OCI-LY7 (cell line): ENCODE data around the gene SGPL1. TPM values are rescaled to one million over a fixed set of nuclear protein-coding genes. Genes with fewer than 3 reads are reported as not detected.

Experiments used
- BruUV-seq: library from RNA; stranded (reverse); fragments of 400-500 nt; replicated peaks from 2 replicates; lab custom pipeline; 2021; lab: Mats Ljungman, UMichigan
- CTCF ChIA-PET: fragments of 300-600 bp; sonication (Branson Sonifier 250); formaldehyde crosslinking; loops from one replicate; lab custom pipeline; 2022; ENCODE audit warnings: antibody characterized with exemption; ENCODE audit not compliant: unreplicated experiment; lab: Charles Lee
- POLR2A ChIA-PET: fragments of 300-600 bp; sonication (Branson Sonifier 250); formaldehyde crosslinking; loops from one replicate; lab custom pipeline; 2022; ENCODE audit warnings: antibody characterized with exemption; lab: Charles Lee
- DNase-seq: peaks from one replicate; pipeline ENCODE4 v3.0.0-alpha.2; 2015; ENCODE audit warnings: low spot score
- H2AFZ ChIP-seq: fragments of 200-600 bp; sonication (generic), shearing (Covaris generic); 2 replicates; pipeline ENCODE4 v1.6.1; 2014; ENCODE audit warnings: mild to moderate bottlenecking, antibody characterized with exemption, low read length, moderate library complexity
- H3K27ac ChIP-seq: fragments of 200-600 bp; sonication (generic); 2 replicates; pipeline ENCODE4 v1.5.1; 2014; ENCODE audit warnings: mixed run types, low read depth, mild to moderate bottlenecking, moderate library complexity, low read length, inconsistent platforms; ENCODE audit not compliant: poor library complexity, severe bottlenecking
- H3K36me3 ChIP-seq: fragments of 200-600 bp; sonication (generic); 2 replicates; pipeline ENCODE4 v1.6.1; 2014; ENCODE audit warnings: mild to moderate bottlenecking, antibody characterized with exemption, low read length, moderate library complexity, mixed read lengths; ENCODE audit not compliant: insufficient read depth
- H3K4me1 ChIP-seq: fragments of 200-600 bp; sonication (generic); 2 replicates; pipeline ENCODE4 v1.5.1; 2014; ENCODE audit warnings: mild to moderate bottlenecking, low read length; ENCODE audit not compliant: insufficient read depth, poor library complexity, severe bottlenecking
- H3K4me2 ChIP-seq: fragments of 200-600 bp; sonication (generic); 2 replicates; pipeline ENCODE4 v1.6.1; 2014; ENCODE audit warnings: mild to moderate bottlenecking, low read length
- H3K4me3 ChIP-seq: fragments of 200-600 bp; sonication (generic); 2 replicates; pipeline ENCODE4 v1.5.1; 2014; ENCODE audit warnings: mild to moderate bottlenecking, low read depth, low read length; ENCODE audit not compliant: poor library complexity, severe bottlenecking
- H3K79me2 ChIP-seq: fragments of 200-600 bp; sonication (generic); 2 replicates; pipeline ENCODE4 v1.6.1; 2016; ENCODE audit warnings: low read depth, mild to moderate bottlenecking, low read length, moderate library complexity, mixed read lengths; ENCODE audit not compliant: insufficient read depth
- H3K9me2 ChIP-seq: fragments of 200-600 bp; sonication (generic); 2 replicates; pipeline ENCODE4 v1.6.1; 2016; ENCODE audit warnings: mild to moderate bottlenecking, low read length, mixed read lengths; ENCODE audit not compliant: insufficient read depth
- H3K9me3 ChIP-seq: fragments of 200-600 bp; sonication (generic); 2 replicates; pipeline ENCODE4 v1.6.1; 2014; ENCODE audit warnings: mild to moderate bottlenecking, mixed run types, low read length, mixed read lengths
- H4K20me1 ChIP-seq: fragments of 200-600 bp; sonication (generic); 2 replicates; pipeline ENCODE4 v1.6.1; 2014; ENCODE audit warnings: mild to moderate bottlenecking, antibody characterized with exemption, low read length, moderate library complexity, mixed read lengths; ENCODE audit not compliant: insufficient read depth
- EZH2phosphoT487 ChIP-seq: fragments of 200-600 bp; sonication (generic); IDR thresholded peaks from 2 replicates; pipeline ENCODE4 v1.6.1; 2018; ENCODE audit warnings: low read depth, borderline replicate concordance, mild to moderate bottlenecking, mixed run types, antibody characterized with exemption, low read length, moderate library complexity, mixed read lengths
- intact Hi-C: fragments of 100-400 bp; cut with micrococcal nuclease; formaldehyde crosslinking; loops from one replicate; pipeline ENCODE4 v1.10.0; 2022; ENCODE audit not compliant: unreplicated experiment
- total RNA-seq, 2 experiments: library from RNA; depleted of rRNA in 1 of 2; stranded (reverse); fragments of >200 nt in 1 of 2; shearing (Covaris generic) in 1 of 2; gene quantifications; 2 replicates each; pipeline ENCODE4 v1.2.3, GENCODE V29; 2014 to 2022
- TF ChIP-seq, protein P1 (sequence below): fragments of 200-600 bp; sonication (generic); conservative IDR thresholded peaks from 2 replicates; pipeline ENCODE4 v1.5.1; 2014; ENCODE audit warnings: mild to moderate bottlenecking, antibody characterized with exemption, low read length, moderate library complexity, mixed read lengths

The SGPL1 gene
- total RNA-seq, 2 experiments from 2014 or later, result 11.7 to 25.1 TPM

DNA sequence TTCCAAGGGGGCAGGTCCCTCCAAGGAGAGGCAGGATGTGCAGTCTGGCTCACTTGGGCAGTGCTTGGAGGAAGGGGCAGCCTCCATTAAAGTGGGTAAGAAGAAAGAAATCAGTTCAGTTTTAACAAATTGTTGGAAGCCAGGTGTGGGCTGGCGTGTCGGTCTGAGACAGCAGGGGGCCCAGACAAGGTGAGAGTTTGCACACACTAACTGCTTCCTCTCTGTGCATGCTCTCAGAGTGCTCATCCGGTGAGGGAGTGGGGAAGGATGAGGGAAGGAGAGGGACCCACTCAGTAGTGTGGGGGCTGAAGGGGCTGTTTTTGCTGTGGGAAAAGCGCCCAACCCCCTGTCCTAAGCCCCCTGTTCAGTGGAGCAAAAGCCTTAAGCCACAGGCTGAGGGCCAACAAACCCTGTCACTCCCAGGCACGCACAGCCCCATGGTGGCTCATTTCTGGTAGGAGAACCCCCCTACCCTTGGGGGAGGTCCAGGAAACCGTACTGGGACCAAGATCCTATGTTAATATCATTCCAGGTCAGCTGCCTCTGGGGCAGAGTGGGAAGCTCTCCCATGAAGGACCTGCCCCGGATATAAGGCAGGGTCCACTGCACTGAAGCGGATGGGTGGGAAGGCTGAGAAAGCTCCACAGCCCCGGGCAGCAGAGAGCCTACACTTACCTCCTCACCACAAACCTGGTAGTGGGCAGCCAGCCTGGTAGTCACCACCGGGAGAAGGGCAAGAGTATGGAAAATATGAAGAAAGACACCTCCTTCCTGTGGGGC lies 77.7 kb downstream of the SGPL1 start:
- DNase-seq, result no peak
- POLR2A ChIA-PET, result interaction anchor here (0.6 kb wide), 1 partner anchor 376 kb away, joined by 3 read pairs; no protein-coding TSS in a partner anchor
- Histone ChIP-seq H3K9me2 (no peaks in the 10 kb centered on the region), H3K36me3 (no peaks in the 10 kb centered on the region), H2AFZ (no peak overlapping the region), H3K4me1 (peaks cover 5% of the 10 kb centered on the region), H3K79me2 (no peaks in the 10 kb centered on the region), H4K20me1 (no peaks in the 10 kb centered on the region), H3K4me3 (no peak overlapping the region), H3K27ac (no peak overlapping the region), H3K9me3 (no peaks in the 10 kb centered on the region), H3K4me2 (no peak overlapping the region)
- no TSS peak for BruUV-seq
- intact Hi-C loops, result no loop called here
- CTCF ChIA-PET, result interaction anchor here (0.6 kb wide), 1 partner anchor 86 kb away, joined by 3 read pairs; no protein-coding TSS in a partner anchor
- TF ChIP-seq, protein P1, sequence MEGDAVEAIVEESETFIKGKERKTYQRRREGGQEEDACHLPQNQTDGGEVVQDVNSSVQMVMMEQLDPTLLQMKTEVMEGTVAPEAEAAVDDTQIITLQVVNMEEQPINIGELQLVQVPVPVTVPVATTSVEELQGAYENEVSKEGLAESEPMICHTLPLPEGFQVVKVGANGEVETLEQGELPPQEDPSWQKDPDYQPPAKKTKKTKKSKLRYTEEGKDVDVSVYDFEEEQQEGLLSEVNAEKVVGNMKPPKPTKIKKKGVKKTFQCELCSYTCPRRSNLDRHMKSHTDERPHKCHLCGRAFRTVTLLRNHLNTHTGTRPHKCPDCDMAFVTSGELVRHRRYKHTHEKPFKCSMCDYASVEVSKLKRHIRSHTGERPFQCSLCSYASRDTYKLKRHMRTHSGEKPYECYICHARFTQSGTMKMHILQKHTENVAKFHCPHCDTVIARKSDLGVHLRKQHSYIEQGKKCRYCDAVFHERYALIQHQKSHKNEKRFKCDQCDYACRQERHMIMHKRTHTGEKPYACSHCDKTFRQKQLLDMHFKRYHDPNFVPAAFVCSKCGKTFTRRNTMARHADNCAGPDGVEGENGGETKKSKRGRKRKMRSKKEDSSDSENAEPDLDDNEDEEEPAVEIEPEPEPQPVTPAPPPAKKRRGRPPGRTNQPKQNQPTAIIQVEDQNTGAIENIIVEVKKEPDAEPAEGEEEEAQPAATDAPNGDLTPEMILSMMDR, result no peak
- no peak for TF ChIP-seq EZH2phosphoT487

DNA sequence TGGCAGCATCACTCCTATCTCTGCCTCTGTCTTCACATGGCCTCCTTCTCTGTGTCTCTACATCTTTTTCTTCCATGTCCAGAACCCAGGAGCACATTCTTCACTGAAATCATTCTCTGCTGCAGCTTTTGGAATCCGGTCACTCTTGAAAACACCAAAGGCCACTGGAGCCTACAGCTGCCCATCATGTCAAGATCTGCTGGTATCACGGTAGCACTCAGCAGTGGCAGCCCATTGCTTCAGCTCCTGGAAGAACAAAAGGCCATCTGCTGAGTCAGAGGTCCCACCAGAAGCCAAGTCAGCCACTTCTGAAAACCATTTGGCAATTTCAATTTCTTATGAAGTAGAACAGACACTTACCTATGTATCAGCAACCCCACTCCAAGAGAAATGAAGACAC lies 78.7 kb downstream of the SGPL1 start:
- no peak overlapping the region for H3K27ac ChIP-seq
- no peak for DNase-seq
- no peaks in the 10 kb centered on the region for H3K36me3 ChIP-seq
- CTCF ChIA-PET, result no interaction called here
- H4K20me1 ChIP-seq, result no peaks in the 10 kb centered on the region
- BruUV-seq, result no TSS peak
- no peak overlapping the region for H3K4me2 ChIP-seq
- H3K4me3 ChIP-seq, result no peak overlapping the region
- H2AFZ ChIP-seq, result no peak overlapping the region
- no peaks in the 10 kb centered on the region for H3K9me2 ChIP-seq
- POLR2A ChIA-PET, result no interaction called here
- H3K4me1 ChIP-seq, result no peaks in the 10 kb centered on the region
- no peaks in the 10 kb centered on the region for H3K79me2 ChIP-seq
- no peak for TF ChIP-seq EZH2phosphoT487
- TF ChIP-seq, protein P1, result no peak
- no peaks in the 10 kb centered on the region for H3K9me3 ChIP-seq
- intact Hi-C loops, result no loop called here

- H3K36me3 ChIP-seq, result no peaks in the 10 kb centered on the region
- H3K9me2 ChIP-seq, result no peaks in the 10 kb centered on the region
- no peak for TF ChIP-seq EZH2phosphoT487
- TF ChIP-seq, protein P1, result no peak
- intact Hi-C loops, result no loop called here
- no peaks in the 10 kb centered on the region for H3K4me1 ChIP-seq
- H3K4me3 ChIP-seq, result no peak overlapping the region
- H4K20me1 ChIP-seq, result no peaks in the 10 kb centered on the region
- BruUV-seq, result no TSS peak
- no peaks in the 10 kb centered on the region for H3K9me3 ChIP-seq
- H3K27ac ChIP-seq, result no peak overlapping the region
- ChIA-PET CTCF (no interaction called here), POLR2A (no interaction called here)
- H3K4me2 ChIP-seq, result no peak overlapping the region
- no peaks in the 10 kb centered on the region for H3K79me2 ChIP-seq
- H2AFZ ChIP-seq, result no peak overlapping the region
- no peak for DNase-seq
Observed at GRCh38 chr10:70896551-70896950, 80.8 kb downstream of the SGPL1 start.
